Heart left ventricle (tissue), 16 donors: ENCODE data around the gene IL3RA. TPM values are rescaled to one million over a fixed set of nuclear protein-coding genes. Genes with fewer than 3 reads are reported as not detected.
A peak's percentile ranks its signal among the peaks of the same experiment; 100 is the strongest.
"Not testable (repeated sequence)": the region's sequence is repeated elsewhere in the genome, so short reads cannot be mapped to it uniquely, and the experiment has no call there.

ENCODE experiments used
- ATAC-seq, 4 donors: fragments of 200-7000 bp; cut with Tn5 transposase; one replicate each; pipeline ENCODE4 v1.9.1; 2020 to 2022; ENCODE audit warnings: moderate library complexity in 4 of 4, mild to moderate bottlenecking in 3 of 4, moderate number of reproducible peaks in 1 of 4
- DNase-seq, 5 donors: peaks; one replicate each; pipeline ENCODE4 v3.0.0-alpha.2; 2020
- H3K27ac ChIP-seq, 12 donors: fragments of 200-600 bp; sonication (generic) in 4 of 12; one replicate each; pipeline versions ENCODE4 v1.5.0 to v1.8.0; 2016 to 2022; ENCODE audit warnings: mild to moderate bottlenecking in 2 of 12
- H3K27me3 ChIP-seq, 9 donors: fragments of 200-600 bp; sonication (generic) in 2 of 9; one replicate each; pipeline versions ENCODE4 v1.5.1 to v1.8.0; 2016 to 2022; ENCODE audit warnings: mild to moderate bottlenecking in 3 of 9
- H3K36me3 ChIP-seq, 9 donors: fragments of 200-600 bp; sonication (generic) in 2 of 9; one replicate each; pipeline versions ENCODE4 v1.5.0 to v1.8.0; 2018 to 2022; ENCODE audit warnings: mild to moderate bottlenecking in 2 of 9
- H3K4me1 ChIP-seq, 12 donors: fragments of 200-600 bp; sonication (generic) in 4 of 12; one replicate each; pipeline versions ENCODE4 v1.5.0 to v1.8.0; 2016 to 2022; ENCODE audit warnings: mild to moderate bottlenecking in 3 of 12
- H3K4me3 ChIP-seq, 12 donors: fragments of 200-600 bp; sonication (generic) in 4 of 12; one replicate each; pipeline versions ENCODE4 v1.5.0 to v1.8.0; 2017 to 2022; ENCODE audit warnings: mild to moderate bottlenecking in 9 of 12, moderate library complexity in 4 of 12
- H3K9me3 ChIP-seq, 12 donors: fragments of 200-600 bp; sonication (generic) in 4 of 12; one replicate each; pipeline versions ENCODE4 v1.5.0 to v1.8.0; 2016 to 2022; ENCODE audit warnings: mild to moderate bottlenecking in 1 of 12
- POLR2A ChIP-seq, 2 donors: fragments of 450-650 bp; IDR thresholded peaks; one replicate each; pipeline ENCODE4 v1.6.1; 2017; ENCODE audit warnings: antibody characterized with exemption in 2 of 2, mild to moderate bottlenecking in 2 of 2, moderate library complexity in 2 of 2
- WGBS, 4 donors: extraction: QIAGEN DNeasy Blood & Tissue Kit in 2 of 4; methylation state at CpG; one replicate each; pipeline versions ENCODE4 v1.1.5 to v1.1.7; 2013 to 2018; 5-methylcytosine and 5-hydroxymethylcytosine counted together
- intact Hi-C, 10 donors: fragments of 100-400 bp; cut with DNase I; formaldehyde crosslinking; loops; one replicate each; pipeline versions ENCODE4 v1.11.1 to v1.14.2; 2022
- polyA plus RNA-seq, 2 donors: library from polyadenylated mRNA; stranded (reverse); fragments of 200-250 nt; gene quantifications; one replicate each; pipeline ENCODE4 v1.2.3, GENCODE V29; 2013
- total RNA-seq, 9 donors: library from RNA; depleted of rRNA in 2 of 9; stranded (reverse); fragments of >200 nt in 2 of 9; fragmentation: NEBNext Ultra II Directional in 3 of 9; extraction: Animal tissue kit (Norgen Biotek cat#: 25700) in 3 of 9; gene quantifications; one replicate each; pipeline versions ENCODE4 v1.1.0 to v1.2.4, GENCODE V29; 2016 to 2023
- TF ChIP-seq, protein P1 (sequence below), 12 donors: fragments of 200-600 bp; sonication (generic) in 4 of 12; IDR thresholded peaks; one replicate each; pipeline versions ENCODE4 v1.5.0 to v1.8.0; 2018 to 2022; ENCODE audit warnings: antibody characterized with exemption in 12 of 12, mild to moderate bottlenecking in 5 of 12
- donor health status: ischemic (EF 13 %, LVEDD 7.1; RV severe dilation, severe dysfunction).
- donor health status: healthy with polysubstance abuse.
- donor health status: DM: no; HTN: yes; CAD: no.
- donor health status: DM: no; HTN: no; CAD: no.
- donor health status: ischemic (EF 25% LVEDD 6.9; RV normal size, moderate dysfunction).
- donor health status: ischemic (EF 25% LVEDD 5.7; RV mildly dilated, moderate dysfunction).
- donor health status: healthy.
- donor health status: DM: yes; HTN: yes; CAD: no.
- donor health status: ischemic (EF 35%, LVEDD 5.7; RV mildly dilated, moderate dysfunction).
- donor health status: nonischemic (EF 11% LVEDD 7.7; RV severe dilation, severe dysfunction).
- donor health status: DM: yes; HTN: yes; CAD: no.
- donor health status: PGD.
- donor health status: ischemic (EF 29% LVEDD 5.4; RV normal size, mild dysfunction).
- donor health status: nonischemic (EF 23%, LVEDD 6.1; RV moderate dilation, normal function).

IL3RA gene
- total and polyA plus RNA-seq, 11 donors, result 3.2 to 20.4 (median 4.7) TPM

DNA sequence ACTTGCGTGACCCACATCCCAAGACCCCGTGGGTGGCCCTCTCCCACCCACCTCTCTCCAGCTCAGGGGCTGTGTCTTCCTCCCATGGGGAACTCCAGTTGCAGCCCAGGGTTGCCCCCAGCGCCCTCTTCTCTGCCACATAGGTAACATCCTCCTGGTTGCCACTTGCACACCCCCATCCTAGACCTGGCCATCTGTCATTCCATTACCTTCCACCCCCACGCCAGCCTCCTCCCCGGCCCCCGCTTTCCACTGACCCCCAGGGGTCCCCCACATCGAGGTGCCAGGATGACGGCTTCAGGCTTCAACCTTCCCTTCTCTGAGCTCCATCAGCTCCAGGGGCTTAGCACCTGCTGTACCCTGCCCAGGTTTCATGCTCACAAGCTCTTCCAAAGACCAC is 28.1 kb upstream of the IL3RA start:
- intact Hi-C loops, result no loop called here
- Histone ChIP-seq H3K9me3 (peaks cover 0 to 10% (median 0%) of the 10 kb centered on the region in 12 donors), H3K4me3 (no peak overlapping the region), H3K27me3 (no peaks in the 10 kb centered on the region), H3K36me3 (peaks cover 0 to 15% (median 0%) of the 10 kb centered on the region in 9 donors), H3K4me1 (no peaks in the 10 kb centered on the region), H3K27ac (no peak overlapping the region)
- DNase-seq, result no peak
- ATAC-seq, result no peak
- 93 to 96% (median 94%) methylated on average over 8 of the region's 8 CpGs for whole genome bisulfite sequencing, 4 donors
- TF ChIP-seq, protein P1, sequence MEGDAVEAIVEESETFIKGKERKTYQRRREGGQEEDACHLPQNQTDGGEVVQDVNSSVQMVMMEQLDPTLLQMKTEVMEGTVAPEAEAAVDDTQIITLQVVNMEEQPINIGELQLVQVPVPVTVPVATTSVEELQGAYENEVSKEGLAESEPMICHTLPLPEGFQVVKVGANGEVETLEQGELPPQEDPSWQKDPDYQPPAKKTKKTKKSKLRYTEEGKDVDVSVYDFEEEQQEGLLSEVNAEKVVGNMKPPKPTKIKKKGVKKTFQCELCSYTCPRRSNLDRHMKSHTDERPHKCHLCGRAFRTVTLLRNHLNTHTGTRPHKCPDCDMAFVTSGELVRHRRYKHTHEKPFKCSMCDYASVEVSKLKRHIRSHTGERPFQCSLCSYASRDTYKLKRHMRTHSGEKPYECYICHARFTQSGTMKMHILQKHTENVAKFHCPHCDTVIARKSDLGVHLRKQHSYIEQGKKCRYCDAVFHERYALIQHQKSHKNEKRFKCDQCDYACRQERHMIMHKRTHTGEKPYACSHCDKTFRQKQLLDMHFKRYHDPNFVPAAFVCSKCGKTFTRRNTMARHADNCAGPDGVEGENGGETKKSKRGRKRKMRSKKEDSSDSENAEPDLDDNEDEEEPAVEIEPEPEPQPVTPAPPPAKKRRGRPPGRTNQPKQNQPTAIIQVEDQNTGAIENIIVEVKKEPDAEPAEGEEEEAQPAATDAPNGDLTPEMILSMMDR (IDR thresholded peaks at IDR 0.05), result no peak
- TF ChIP-seq POLR2A (IDR thresholded peaks at IDR 0.05), result no peak

DNA sequence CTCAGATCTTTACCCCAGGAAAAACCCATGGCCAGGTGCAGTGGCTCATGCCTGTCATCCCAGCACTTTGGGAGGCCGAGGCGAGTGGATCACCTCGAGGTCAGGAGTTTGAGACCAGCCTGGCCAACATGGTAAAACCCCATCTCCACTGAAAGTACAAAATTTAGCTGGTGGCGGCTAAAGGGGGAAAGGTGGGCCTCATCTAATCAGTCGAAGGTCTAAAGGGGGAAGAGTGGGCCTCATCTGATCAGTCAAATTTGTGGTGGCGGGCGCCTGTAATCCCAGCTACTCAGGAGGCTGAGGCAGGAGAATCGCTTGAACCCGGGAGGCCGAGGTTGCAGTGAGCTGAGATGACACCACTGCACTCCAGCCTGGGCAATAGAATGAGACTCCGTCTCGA is 27.7 kb upstream of the IL3RA start:
- H3K9me3 ChIP-seq, H3K27ac ChIP-seq, ATAC-seq, H3K4me1 ChIP-seq, intact Hi-C loops, H3K27me3 ChIP-seq, H3K4me3 ChIP-seq, DNase-seq: not testable (repeated sequence)
- H3K36me3 ChIP-seq, result peaks cover 0 to 12% (median 0%) of the 10 kb centered on the region in 9 donors
- WGBS, 4 donors, result 81 to 91% (median 87%) methylated on average over 9 to 12 of the region's 12 CpGs

DNA sequence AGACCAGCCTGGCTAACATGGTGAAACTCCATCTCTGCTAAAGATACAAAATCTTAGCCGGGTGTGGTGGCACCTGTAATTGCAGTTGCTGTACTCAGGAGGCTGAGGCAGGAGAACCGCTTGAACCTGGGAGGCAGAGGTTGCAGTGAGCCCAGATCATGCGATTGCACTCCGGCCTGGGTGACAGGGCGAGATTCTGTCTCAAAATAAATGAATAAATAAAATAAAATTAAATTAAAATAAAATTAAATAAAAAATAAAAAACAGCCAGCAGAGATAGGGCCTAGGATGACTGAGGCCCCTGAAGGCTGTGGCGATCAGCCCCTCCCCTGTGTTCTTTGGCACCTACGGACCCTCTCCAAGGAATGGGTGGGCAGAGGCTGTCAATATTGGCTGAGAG is 22.8 kb upstream of the IL3RA start:
- no peaks in the 10 kb centered on the region for H3K36me3 ChIP-seq
- no peak for TF ChIP-seq POLR2A (IDR thresholded peaks at IDR 0.05)
- TF ChIP-seq, protein P1 (IDR thresholded peaks at IDR 0.05), result no peak
- ATAC-seq (no peak), DNase-seq (no peak)
- no peak overlapping the region for H3K4me3 ChIP-seq
- peaks cover 0 to 5% (median 0%) of the 10 kb centered on the region in 12 donors for H3K4me1 ChIP-seq
- WGBS, 4 donors, result 88 to 93% (median 91%) methylated on average over 7 of the region's 7 CpGs
- no peaks in the 10 kb centered on the region for H3K9me3 ChIP-seq
- intact Hi-C loops, result no loop called here
- H3K27me3 ChIP-seq, result no peaks in the 10 kb centered on the region
- no peak overlapping the region for H3K27ac ChIP-seq

DNA sequence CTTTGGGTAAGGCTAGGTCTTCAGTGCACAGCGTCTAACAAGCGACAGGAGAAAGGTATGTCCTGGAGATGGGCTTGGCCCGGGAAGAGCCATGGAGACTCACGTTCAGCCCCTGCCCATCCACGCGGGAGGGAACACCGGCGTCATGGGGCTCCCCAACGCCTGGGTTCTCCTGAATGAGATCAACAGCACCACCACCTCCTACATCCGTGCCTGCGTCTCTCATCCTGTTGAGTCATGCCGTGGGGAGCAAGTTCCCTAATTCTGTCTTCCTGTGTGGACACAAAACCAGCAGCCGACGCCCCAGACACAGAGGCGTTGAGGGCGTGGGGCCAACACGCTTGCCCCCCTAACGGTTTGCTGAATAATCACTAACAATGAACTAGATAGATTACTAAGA is 20.1 kb upstream of the IL3RA start:
- Histone ChIP-seq H3K27me3 (no peaks in the 10 kb centered on the region), H3K4me3 (peak overlapping the region in 1 of 12 donors; percentile 25), H3K4me1 (peaks cover 0 to 9% (median 0%) of the 10 kb centered on the region in 12 donors), H3K9me3 (no peaks in the 10 kb centered on the region), H3K36me3 (no peaks in the 10 kb centered on the region), H3K27ac (peak overlapping the region in 2 of 12 donors; percentile 45 to 71)
- WGBS, 4 donors, result 57 to 69% (median 65%) methylated on average over 18 of the region's 18 CpGs
- peak; percentile 64 to 79 (median 75) for DNase-seq
- intact Hi-C loops, result no loop called here
- TF ChIP-seq POLR2A (IDR thresholded peaks at IDR 0.05), result no peak
- TF ChIP-seq, protein P1 (IDR thresholded peaks at IDR 0.05), result no peak
- peak; percentile 32 to 97 (median 88) for ATAC-seq

DNA sequence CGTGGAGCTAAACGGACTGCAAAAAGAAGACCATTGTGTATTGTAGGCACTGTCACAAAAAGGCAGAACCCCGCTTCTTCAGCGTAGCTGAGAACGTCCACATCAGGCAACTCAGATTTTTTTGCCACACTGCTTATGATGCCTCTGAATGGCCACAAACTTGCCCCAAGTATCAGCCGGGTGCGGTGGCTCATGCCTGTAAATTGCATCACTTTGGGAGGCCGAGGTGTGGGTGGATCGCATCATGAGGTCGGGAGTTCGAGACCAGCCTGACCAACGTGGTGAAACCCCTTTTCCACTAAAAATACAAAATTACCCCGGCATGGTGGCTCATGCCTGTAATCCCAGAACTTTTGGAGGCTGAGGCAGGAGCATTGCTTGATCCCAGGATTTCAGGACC is 14.9 kb upstream of the IL3RA start:
- intact Hi-C loops, result loop anchor here in 2 of 10 donors (5.0 kb wide), 2 partner anchors 71 to 1271 kb away; partner anchors contain the start of gene SLC25A6 (in 1 of the 2)
- Histone ChIP-seq H3K27me3 (peaks cover 0 to 2% (median 0%) of the 10 kb centered on the region in 9 donors), H3K27ac (no peak overlapping the region), H3K9me3 (no peaks in the 10 kb centered on the region), H3K4me3 (no peak overlapping the region), H3K36me3 (no peaks in the 10 kb centered on the region), H3K4me1 (peaks cover 0 to 4% (median 0%) of the 10 kb centered on the region in 12 donors)
- DNase-seq (peak in 1 of 5 donors; percentile 0), ATAC-seq (no peak)
- TF ChIP-seq POLR2A (IDR thresholded peaks at IDR 0.05), result no peak
- TF ChIP-seq, protein P1 (IDR thresholded peaks at IDR 0.05), result no peak
- 72 to 78% (median 75%) methylated on average over 13 of the region's 13 CpGs for WGBS, 4 donors
